Mammary epithelial cell (primary cell): ENCODE measurements around the gene EXOC4.

Experiments used
- CTCF ChIP-seq, 2 donors: IDR thresholded peaks in 1 of 2; conservative IDR thresholded peaks in 1 of 2; 2 replicates each; pipeline ENCODE4 v1.5.1; 2011 to 2012; ENCODE audit warnings: inconsistent platforms in 2 of 2, low read length in 2 of 2, mild to moderate bottlenecking in 2 of 2, control low read depth in 1 of 2, low read depth in 1 of 2; ENCODE audit not compliant: insufficient read depth in 1 of 2; ENCODE audit errors: extremely low read depth in 1 of 2
- EZH2 ChIP-seq: IDR thresholded peaks from 2 replicates; pipeline ENCODE4 v1.6.1; 2012; ENCODE audit warnings: low read length, inconsistent platforms, borderline replicate concordance

GRCh38 chr7:133795068-133795665 is 542.3 kb downstream of the EXOC4 start:
- TF ChIP-seq CTCF (conservative IDR thresholded peaks at IDR 0.05 in 1 of 2, IDR thresholded peaks at IDR 0.05 in 1 of 2; ENCODE audit: extremely low read depth in 1 of 2, insufficient read depth in 1 of 2, low read depth in 1 of 2, low read length in 2 of 2) (no peak), EZH2 (no peak)
